MCF 10A (cell line): ENCODE results near the gene STAP1. TPM values are rescaled to one million over a fixed set of nuclear protein-coding genes. Genes with fewer than 3 reads are reported as not detected.

Source experiments
- BruUV-seq: library from RNA; stranded (reverse); fragments of 400-500 nt; replicated peaks from 2 replicates; lab custom pipeline; 2021; lab: Mats Ljungman, UMichigan
- CTCF ChIA-PET: fragments of 300-600 bp; sonication (Branson Sonifier 250); formaldehyde crosslinking; extraction: SDS; loops from one replicate; lab custom pipeline; 2021; ENCODE audit warnings: antibody characterized with exemption, inconsistent platforms; lab: Yijun Ruan, JAX
- POLR2A ChIA-PET: fragments of 300-600, 350-650 bp; sonication (Branson Sonifier 250); formaldehyde crosslinking; extraction: SDS; loops from one replicate; lab custom pipeline; 2020; ENCODE audit warnings: antibody characterized with exemption, inconsistent platforms; lab: Yijun Ruan, JAX
- DNase-seq: peaks from one replicate; pipeline ENCODE4 v3.0.0-alpha.2; 2018; ENCODE audit not compliant: unreplicated experiment
- H3K27ac Mint-ChIP-seq: one replicate; pipeline ENCODE4 v1.8.0; 2022; ENCODE audit warnings: mild to moderate bottlenecking, low read depth, mixed read lengths; ENCODE audit not compliant: unreplicated experiment
- H3K27me3 Mint-ChIP-seq: one replicate; pipeline ENCODE4 v1.8.0; 2022; ENCODE audit warnings: mixed read lengths; ENCODE audit not compliant: insufficient read depth, unreplicated experiment
- H3K36me3 Mint-ChIP-seq: one replicate; pipeline ENCODE4 v1.8.0; 2022; ENCODE audit warnings: mild to moderate bottlenecking, moderate library complexity, mixed read lengths; ENCODE audit not compliant: insufficient read depth, unreplicated experiment
- H3K4me1 Mint-ChIP-seq: one replicate; pipeline ENCODE4 v1.8.0; 2022; ENCODE audit warnings: mixed read lengths; ENCODE audit not compliant: insufficient read depth, unreplicated experiment
- H3K4me3 Mint-ChIP-seq: one replicate; pipeline ENCODE4 v1.8.0; 2022; ENCODE audit warnings: mild to moderate bottlenecking, moderate library complexity, mixed read lengths; ENCODE audit not compliant: unreplicated experiment
- H3K9me3 Mint-ChIP-seq: one replicate; pipeline ENCODE4 v1.8.0; 2022; ENCODE audit warnings: mixed read lengths; ENCODE audit not compliant: unreplicated experiment
- CTCF ChIP-seq: fragments of 200-600 bp; IDR thresholded peaks from one replicate; pipeline ENCODE4 v1.8.0; 2022; ENCODE audit warnings: antibody characterized with exemption, mild to moderate bottlenecking; ENCODE audit not compliant: unreplicated experiment
- intact Hi-C: fragments of 100-400 bp; cut with micrococcal nuclease; formaldehyde crosslinking; loops from 2 replicates; pipeline ENCODE4 v1.14.1; 2022
- total RNA-seq: library from RNA; stranded (reverse); gene quantifications from 2 replicates; pipeline ENCODE4 v1.2.3, GENCODE V29; 2022

The STAP1 gene
- total RNA-seq, 1 experiment from 2014 or later = not detected

- peaks cover 10% of the 10 kb centered on the region for H3K4me1 Mint-ChIP-seq
- DNase-seq = peak; percentile 31
- intact Hi-C loops = no loop called here
- ChIA-PET POLR2A (no interaction called here), CTCF (interaction anchor here (0.6 to 1.1 kb wide), 3 partner anchors 9 to 782 kb away, joined by 3 read pairs; no protein-coding TSS in a partner anchor)
- H3K9me3 Mint-ChIP-seq = no peaks in the 10 kb centered on the region
- peaks cover 8% of the 10 kb centered on the region for H3K27me3 Mint-ChIP-seq
- no peaks in the 10 kb centered on the region for H3K36me3 Mint-ChIP-seq
- no peak overlapping the region for H3K4me3 Mint-ChIP-seq
- H3K27ac Mint-ChIP-seq = no peak overlapping the region
- BruUV-seq = no TSS peak
- no peak for TF ChIP-seq CTCF
These were observed 35.2 kb downstream of the STAP1 start for GRCh38 chr4:67593741-67594175.

DNA sequence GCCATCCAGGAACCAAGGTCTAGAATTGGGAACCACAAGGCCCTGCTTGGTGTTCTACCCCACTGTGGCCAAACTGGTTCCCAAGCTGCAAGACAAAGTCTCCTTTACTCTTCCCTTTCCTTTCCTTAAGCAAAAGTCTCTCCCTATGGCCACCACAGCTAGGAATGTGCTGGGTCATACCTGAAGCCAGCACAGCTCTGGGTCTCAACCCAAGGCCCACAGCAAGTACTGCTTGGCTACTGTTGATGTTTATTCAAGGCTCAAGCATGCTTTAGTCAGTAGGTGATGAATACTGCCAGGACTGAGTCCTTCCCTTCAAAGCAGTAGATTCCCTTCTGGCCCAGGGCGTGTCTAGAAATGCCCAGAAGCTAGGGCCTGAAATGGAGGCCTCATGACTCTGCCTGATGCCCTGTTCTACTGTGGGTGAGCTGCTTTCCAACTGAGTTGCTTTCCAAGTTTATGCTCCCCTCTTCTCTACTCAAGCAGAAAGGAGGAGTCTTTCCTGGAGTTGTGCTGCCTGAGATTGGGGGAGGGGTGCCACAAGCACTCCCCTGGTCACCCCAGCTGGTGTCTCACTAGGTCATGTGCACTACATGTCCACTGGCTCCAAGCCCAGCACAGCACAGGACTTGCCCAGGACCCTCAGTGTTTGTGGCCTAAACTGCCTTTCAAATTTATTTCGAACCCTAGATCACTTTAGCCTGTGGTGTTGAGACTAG is 44.9 kb downstream of the STAP1 start:
- Mint-ChIP-seq H3K27ac (no peak overlapping the region), H3K4me3 (no peak overlapping the region), H3K9me3 (peaks cover 14% of the 10 kb centered on the region), H3K4me1 (no peaks in the 10 kb centered on the region), H3K36me3 (no peaks in the 10 kb centered on the region), H3K27me3 (no peaks in the 10 kb centered on the region)
- POLR2A ChIA-PET = interaction anchor here (0.5 kb wide), 1 partner anchor 48 kb away, joined by 3 read pairs; no protein-coding TSS in a partner anchor
- CTCF ChIA-PET = interaction anchor here (0.6 kb wide), 2 partner anchors 9 to 48 kb away, joined by 3 read pairs; no protein-coding TSS in a partner anchor
- no TSS peak for BruUV-seq
- intact Hi-C loops = no loop called here
- TF ChIP-seq CTCF = no peak
- peak; percentile 5 for DNase-seq

DNA sequence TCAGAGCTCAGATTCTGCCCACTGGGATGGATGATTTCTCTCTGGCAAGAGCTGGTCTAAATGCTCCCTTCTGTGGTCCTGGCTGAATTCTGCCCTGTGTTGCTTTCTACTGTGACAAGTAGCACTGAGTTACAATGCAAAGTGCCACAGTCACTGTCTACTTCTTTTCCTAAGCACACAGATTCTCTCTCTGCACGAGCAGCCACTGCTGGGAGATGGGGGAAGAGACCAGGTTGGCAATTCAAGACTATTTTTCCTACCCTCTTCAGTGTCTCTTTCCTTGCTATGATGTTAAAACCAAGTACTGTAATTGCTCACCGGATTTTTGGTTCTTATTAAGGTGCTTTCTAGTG is 45.5 kb downstream of the STAP1 start:
- no TSS peak for BruUV-seq

More for the DNA sequence above, 45.5 kb downstream of the STAP1 start:
- Mint-ChIP-seq H3K36me3 (no peaks in the 10 kb centered on the region), H3K27ac (no peak overlapping the region), H3K9me3 (peaks cover 14% of the 10 kb centered on the region), H3K4me1 (no peaks in the 10 kb centered on the region), H3K27me3 (no peaks in the 10 kb centered on the region), H3K4me3 (no peak overlapping the region)
- CTCF ChIA-PET = no interaction called here
- POLR2A ChIA-PET = interaction anchor here (0.5 kb wide), 1 partner anchor 49 kb away, joined by 3 read pairs; no protein-coding TSS in a partner anchor
- TF ChIP-seq CTCF = no peak
- DNase-seq = no peak
- intact Hi-C loops = no loop called here
